Gastroesophageal sphincter (tissue), 4 donors: ENCODE measurements around the gene ATP6V0B. TPM values are rescaled to one million over a fixed set of nuclear protein-coding genes. Genes with fewer than 3 reads are reported as not detected.

ENCODE experiments used
- ATAC-seq: fragments of 150-250 bp; one replicate; pipeline ENCODE4 v1.9.1; 2016; ENCODE audit warnings: mild to moderate bottlenecking, moderate library complexity
- H3K27ac ChIP-seq, 4 donors: fragments of 200-600 bp; sonication (generic) in 3 of 4; 1 replicate in 3 of 4; 2 replicates in 1 of 4; pipeline ENCODE4 v1.5.1; 2016 to 2019
- H3K27me3 ChIP-seq: fragments of 200-600 bp; sonication (generic); one replicate; pipeline ENCODE4 v1.5.1; 2019
- H3K36me3 ChIP-seq, 2 donors: fragments of 200-600 bp; sonication (generic); one replicate each; pipeline ENCODE4 v1.5.1; 2019; ENCODE audit warnings: control low read depth in 1 of 2
- H3K4me1 ChIP-seq, 3 donors: fragments of 200-600 bp; sonication (generic); 1 replicate in 2 of 3; 2 replicates in 1 of 3; pipeline ENCODE4 v1.5.1; 2016 to 2019; ENCODE audit warnings: control low read depth in 2 of 3
- H3K4me3 ChIP-seq, 2 donors: fragments of 200-600 bp; sonication (generic); one replicate each; pipeline ENCODE4 v1.5.1; 2019; ENCODE audit warnings: mild to moderate bottlenecking in 1 of 2, moderate library complexity in 1 of 2
- H3K9me3 ChIP-seq, 3 donors: fragments of 200-600 bp; sonication (generic); one replicate each; pipeline ENCODE4 v1.5.1; 2017 to 2019; ENCODE audit warnings: control low read depth in 2 of 3
- EP300 ChIP-seq: sonication (generic); formaldehyde crosslinking; IDR thresholded peaks from one replicate; pipeline ENCODE4 v1.6.1; 2017; ENCODE audit warnings: antibody characterized with exemption, mild to moderate bottlenecking
- POLR2A ChIP-seq, 2 donors: fragments of 450-650 bp; IDR thresholded peaks; one replicate each; pipeline ENCODE4 v1.6.1; 2017; ENCODE audit warnings: antibody characterized with exemption in 2 of 2, mild to moderate bottlenecking in 2 of 2, moderate library complexity in 1 of 2
- POLR2AphosphoS5 ChIP-seq: sonication (generic); formaldehyde crosslinking; IDR thresholded peaks from one replicate; pipeline ENCODE4 v1.6.1; 2017; ENCODE audit warnings: antibody characterized with exemption
- WGBS, 2 donors: methylation state at CpG; one replicate each; pipeline ENCODE4 v1.1.5; 2018; ENCODE audit warnings: low coverage in 1 of 2; 5-methylcytosine and 5-hydroxymethylcytosine counted together
- total RNA-seq, 4 donors: library from RNA; depleted of rRNA; stranded (reverse); fragments of >200 nt; gene quantifications; one replicate each; pipeline ENCODE4 v1.1.0, GENCODE V29; 2016
- TF ChIP-seq, protein P1 (sequence below), 4 experiments: fragments of 200-600 bp in 2 of 4; fragments of 450-650 bp in 2 of 4; sonication (generic) in 1 of 4; IDR thresholded peaks; one replicate each; pipeline ENCODE4 v1.5.1; 2017 to 2019; ENCODE audit warnings: antibody characterized with exemption in 4 of 4, mild to moderate bottlenecking in 2 of 4, moderate library complexity in 2 of 4

Gene ATP6V0B
- total RNA-seq, 4 donors from 2014 or later: 67.9 to 107 (median 89.9) TPM

DNA sequence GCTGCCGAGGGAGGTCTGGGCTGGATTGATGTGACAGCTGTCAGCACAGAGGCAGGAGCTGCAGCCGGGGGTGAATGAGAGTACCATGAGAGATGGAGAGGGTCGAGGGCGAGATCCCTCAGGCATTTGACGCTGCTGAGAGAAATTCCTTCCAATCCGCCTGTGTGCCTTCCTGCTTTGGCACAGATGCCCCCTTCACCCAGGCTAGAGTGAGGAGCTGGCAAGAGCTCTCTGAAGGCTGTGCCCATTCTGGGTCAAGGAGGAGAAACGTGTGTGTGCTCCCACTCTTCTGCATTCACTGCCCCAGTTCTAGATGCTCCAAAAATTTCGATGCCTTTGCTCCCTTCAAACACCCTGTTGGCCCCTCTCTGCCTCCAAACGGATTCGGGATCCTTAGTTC is 36.4 kb upstream of the ATP6V0B start:
- Histone ChIP-seq H3K27me3 (peaks cover 12% of the 10 kb centered on the region), H3K36me3 (no peaks in the 10 kb centered on the region), H3K4me3 (no peak overlapping the region), H3K9me3 (no peaks in the 10 kb centered on the region), H3K4me1 (peaks cover 0 to 35% (median 16%) of the 10 kb centered on the region in 3 donors), H3K27ac (no peak overlapping the region)
- ATAC-seq: no peak
- WGBS, 2 donors: 82% methylated on average over 4 of the region's 10 CpGs; no CpG with 5 or more reads in 1 of the 2 donors
- TF ChIP-seq POLR2A (IDR thresholded peaks at IDR 0.05) (no peak), POLR2AphosphoS5 (no peak), EP300 (no peak)
- TF ChIP-seq, protein P1, sequence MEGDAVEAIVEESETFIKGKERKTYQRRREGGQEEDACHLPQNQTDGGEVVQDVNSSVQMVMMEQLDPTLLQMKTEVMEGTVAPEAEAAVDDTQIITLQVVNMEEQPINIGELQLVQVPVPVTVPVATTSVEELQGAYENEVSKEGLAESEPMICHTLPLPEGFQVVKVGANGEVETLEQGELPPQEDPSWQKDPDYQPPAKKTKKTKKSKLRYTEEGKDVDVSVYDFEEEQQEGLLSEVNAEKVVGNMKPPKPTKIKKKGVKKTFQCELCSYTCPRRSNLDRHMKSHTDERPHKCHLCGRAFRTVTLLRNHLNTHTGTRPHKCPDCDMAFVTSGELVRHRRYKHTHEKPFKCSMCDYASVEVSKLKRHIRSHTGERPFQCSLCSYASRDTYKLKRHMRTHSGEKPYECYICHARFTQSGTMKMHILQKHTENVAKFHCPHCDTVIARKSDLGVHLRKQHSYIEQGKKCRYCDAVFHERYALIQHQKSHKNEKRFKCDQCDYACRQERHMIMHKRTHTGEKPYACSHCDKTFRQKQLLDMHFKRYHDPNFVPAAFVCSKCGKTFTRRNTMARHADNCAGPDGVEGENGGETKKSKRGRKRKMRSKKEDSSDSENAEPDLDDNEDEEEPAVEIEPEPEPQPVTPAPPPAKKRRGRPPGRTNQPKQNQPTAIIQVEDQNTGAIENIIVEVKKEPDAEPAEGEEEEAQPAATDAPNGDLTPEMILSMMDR (IDR thresholded peaks at IDR 0.05): no peak

DNA sequence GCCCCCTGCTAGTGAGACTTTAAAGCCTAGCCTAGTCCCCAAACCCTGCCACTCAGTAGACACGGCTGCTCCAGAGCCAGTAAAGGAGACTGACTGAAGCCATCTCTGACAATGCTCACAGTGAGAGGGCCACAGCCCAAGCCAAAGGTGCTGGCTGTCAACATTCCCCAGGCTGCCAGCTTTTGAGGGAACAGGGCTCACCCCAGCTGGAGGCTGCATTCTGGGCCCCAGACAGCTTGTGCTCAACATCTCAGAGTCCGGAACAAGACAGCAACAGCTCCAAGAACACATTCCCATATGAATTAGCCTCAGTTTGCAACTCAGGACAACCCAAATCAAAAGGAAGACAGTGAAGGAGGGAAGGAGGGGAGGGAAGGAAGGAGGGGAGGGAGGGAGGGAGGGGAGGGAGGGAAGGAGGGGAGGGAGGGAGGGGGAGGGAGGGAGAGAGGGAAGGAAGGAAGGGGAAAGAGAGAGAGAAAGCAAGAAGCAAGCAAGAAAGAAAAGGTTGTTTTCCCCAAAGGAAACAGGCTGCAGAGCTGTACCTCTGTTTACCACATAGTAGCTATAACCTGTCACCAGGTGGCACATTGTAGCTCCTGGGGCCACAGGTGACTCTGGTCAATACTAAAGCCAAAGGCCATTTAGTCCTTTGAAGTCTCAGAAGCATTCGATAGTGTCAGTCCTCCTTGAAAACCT is 35.7 kb upstream of the ATP6V0B start:
- no peak for ATAC-seq
- H3K36me3 ChIP-seq: no peaks in the 10 kb centered on the region
- TF ChIP-seq EP300: no peak
- no peak for TF ChIP-seq POLR2AphosphoS5
- no peak for TF ChIP-seq POLR2A (IDR thresholded peaks at IDR 0.05)
- TF ChIP-seq, protein P1 (IDR thresholded peaks at IDR 0.05): no peak
- peaks cover 6% of the 10 kb centered on the region for H3K27me3 ChIP-seq
- WGBS, 2 donors: 67 to 85% methylated on average over 1 to 2 of the region's 3 CpGs
- H3K4me1 ChIP-seq: peaks cover 0 to 31% (median 12%) of the 10 kb centered on the region in 3 donors
- H3K4me3 ChIP-seq: no peak overlapping the region
- H3K9me3 ChIP-seq: no peaks in the 10 kb centered on the region
- no peak overlapping the region for H3K27ac ChIP-seq

DNA sequence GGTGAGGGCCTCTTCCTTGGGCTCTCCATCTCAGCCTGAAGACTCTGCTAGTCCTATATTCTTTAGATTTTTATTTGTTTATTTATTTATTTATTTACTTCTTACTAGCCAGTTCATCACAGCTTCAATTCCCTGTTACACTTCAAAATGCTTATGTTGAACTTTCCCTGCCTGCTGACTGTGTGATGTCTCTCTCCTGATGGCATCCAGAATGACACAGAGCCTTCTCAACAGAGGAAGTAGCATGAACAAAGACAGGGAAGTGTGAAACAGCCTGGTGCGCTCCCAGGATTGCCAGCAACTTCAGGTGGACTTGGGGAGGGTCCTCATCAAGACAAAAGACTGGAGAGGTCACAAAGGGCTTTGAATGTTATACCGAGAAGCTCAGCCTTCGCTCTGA is 32.3 kb upstream of the ATP6V0B start:
- TF ChIP-seq POLR2A (IDR thresholded peaks at IDR 0.05) (no peak), EP300 (no peak), POLR2AphosphoS5 (no peak)
- TF ChIP-seq, protein P1 (IDR thresholded peaks at IDR 0.05): no peak
- H3K4me3 ChIP-seq: no peak overlapping the region
- WGBS, 2 donors: 79% methylated on average over 2 to 3 of the region's 3 CpGs
- no peak for ATAC-seq
- no peaks in the 10 kb centered on the region for H3K9me3 ChIP-seq
- peaks cover 0 to 28% (median 9%) of the 10 kb centered on the region in 3 donors for H3K4me1 ChIP-seq
- no peaks in the 10 kb centered on the region for H3K27me3 ChIP-seq
- no peak overlapping the region for H3K27ac ChIP-seq
- no peaks in the 10 kb centered on the region for H3K36me3 ChIP-seq

DNA sequence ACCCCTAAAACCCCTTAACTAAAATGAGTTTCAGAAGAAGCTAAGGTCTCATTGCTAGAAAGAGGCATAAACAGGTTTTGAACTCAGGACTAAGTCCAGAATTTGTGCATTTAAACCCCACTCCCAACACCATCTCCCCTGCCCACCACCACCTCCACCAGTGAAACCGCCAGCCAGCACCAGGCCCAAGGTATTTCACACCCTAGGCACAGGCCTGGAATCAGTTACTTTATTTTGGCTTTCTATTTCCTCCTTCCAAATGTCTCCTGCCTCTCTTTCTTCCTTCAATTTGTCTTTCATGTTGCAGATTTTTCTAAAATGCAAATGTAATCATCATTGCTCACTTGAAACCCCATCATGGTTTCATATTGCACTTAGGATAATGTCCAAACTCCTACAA is 29.9 kb upstream of the ATP6V0B start:
- H3K36me3 ChIP-seq: peaks cover 0 to 9% of the 10 kb centered on the region in 2 donors
- whole genome bisulfite sequencing, 2 donors: 100% methylated on average over 1 of the region's 1 CpG
- peak overlapping the region in 1 of 4 donors; percentile 98 for H3K27ac ChIP-seq
- no peaks in the 10 kb centered on the region for H3K9me3 ChIP-seq
- no peak overlapping the region for H3K4me3 ChIP-seq
- no peak for ATAC-seq
- no peak for TF ChIP-seq POLR2A (IDR thresholded peaks at IDR 0.05)
- no peak for TF ChIP-seq EP300
- TF ChIP-seq POLR2AphosphoS5: no peak
- TF ChIP-seq, protein P1 (IDR thresholded peaks at IDR 0.05): no peak
- peaks cover 4 to 52% (median 21%) of the 10 kb centered on the region in 3 donors for H3K4me1 ChIP-seq
- no peaks in the 10 kb centered on the region for H3K27me3 ChIP-seq

DNA sequence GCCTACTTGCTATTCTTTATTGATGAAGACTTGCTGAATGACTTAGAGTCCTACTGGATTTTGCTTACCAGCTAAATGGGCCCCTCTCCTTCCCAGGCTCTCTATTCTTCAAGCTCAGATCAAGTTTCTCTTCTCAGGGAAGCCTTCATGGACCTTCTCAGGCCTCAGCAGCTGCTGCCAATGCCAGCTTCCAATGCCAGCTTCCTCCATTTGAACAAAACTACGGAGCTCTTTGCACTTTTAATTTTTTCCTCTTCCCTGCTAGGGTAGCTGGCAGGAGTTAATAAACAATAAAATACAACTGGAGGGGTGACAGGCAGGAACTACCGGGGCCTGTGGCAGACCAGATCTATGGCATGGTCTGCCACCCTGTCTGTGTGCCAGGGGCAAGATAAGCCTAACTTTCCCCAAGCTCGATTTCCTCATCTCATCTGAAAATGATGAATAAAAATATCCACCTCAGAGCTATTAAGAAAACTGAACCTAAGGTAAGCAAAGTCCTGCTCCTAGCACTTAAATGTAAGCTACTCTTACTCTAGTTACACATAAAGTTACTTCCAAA is 29.0 kb upstream of the ATP6V0B start:
- Histone ChIP-seq H3K27ac (peak overlapping the region; percentile 75 to 98 (median 94)), H3K36me3 (peaks cover 0 to 18% of the 10 kb centered on the region in 2 donors), H3K27me3 (no peaks in the 10 kb centered on the region), H3K4me1 (peaks cover 4 to 61% (median 21%) of the 10 kb centered on the region in 3 donors), H3K9me3 (no peaks in the 10 kb centered on the region), H3K4me3 (peak overlapping the region; percentile 38 to 81)
- 4 to 10% methylated on average over 2 to 3 of the region's 3 CpGs for WGBS, 2 donors
- TF ChIP-seq EP300: no peak
- TF ChIP-seq, protein P1 (IDR thresholded peaks at IDR 0.05): no peak
- TF ChIP-seq POLR2AphosphoS5: no peak
- no peak for TF ChIP-seq POLR2A (IDR thresholded peaks at IDR 0.05)
- no peak for ATAC-seq
